HG03520 (cell line): ENCODE measurements around the gene SEZ6L.

Experiments
- ATAC-seq: cut with Tn5 transposase; IDR thresholded peaks from one replicate; pipeline ENCODE4 v1.9.1; 2021; ENCODE audit warnings: mild to moderate bottlenecking, moderate library complexity; ENCODE audit not compliant: unreplicated experiment

Gene SEZ6L

GRCh38 chr22:26416670-26417276 is 247.5 kb downstream of the SEZ6L start:
- ATAC-seq: no peak

GRCh38 chr22:26417406-26417805 is 248.1 kb downstream of the SEZ6L start:
- ATAC-seq: no peak

GRCh38 chr22:26418620-26419019 is 249.4 kb downstream of the SEZ6L start:
- ATAC-seq: no peak

GRCh38 chr22:26426924-26427323 is 257.7 kb downstream of the SEZ6L start:
- no peak for ATAC-seq

- ATAC-seq: peak; percentile 64
Observed at GRCh38 chr22:26428515-26429457, 259.5 kb downstream of the SEZ6L start, which contains the start of gene ASPHD2. Gene ASPHD2 (plus strand): TSS chr22:26429260. CDS start chr22:26433616, 4,356 bp downstream.

- peak; percentile 18 for ATAC-seq
Observed at GRCh38 chr22:26429458-26430286, 260.4 kb downstream of the SEZ6L start.

GRCh38 chr22:26430600-26430999 is 261.3 kb downstream of the SEZ6L start:
- ATAC-seq: no peak

GRCh38 chr22:26431261-26431995 is 262.2 kb downstream of the SEZ6L start:
- ATAC-seq: no peak

GRCh38 chr22:26432619-26433311 is 263.5 kb downstream of the SEZ6L start:
- no peak for ATAC-seq
